Activated CD4-positive, alpha-beta T cell treated with anti-CD3 and anti-CD28 coated beads, Interleukin-2, amount 50 U/mL, for 24 hours (primary cell): ENCODE data around the gene SLC25A10.
A peak's percentile ranks its signal among the peaks of the same experiment; 100 is the strongest.

ENCODE experiments used
- DNase-seq, 2 donors: peaks; one replicate each; pipeline ENCODE4 v3.0.0-alpha.2; 2020; ENCODE audit warnings: low read depth in 1 of 2, low spot score in 1 of 2

The SLC25A10 gene

GRCh38 chr17:81686614-81687013 lies 25.5 kb upstream of the SLC25A10 start:
- DNase-seq: no peak

GRCh38 chr17:81687770-81688541 lies 24.1 kb upstream of the SLC25A10 start:
- no peak for DNase-seq

DNA sequence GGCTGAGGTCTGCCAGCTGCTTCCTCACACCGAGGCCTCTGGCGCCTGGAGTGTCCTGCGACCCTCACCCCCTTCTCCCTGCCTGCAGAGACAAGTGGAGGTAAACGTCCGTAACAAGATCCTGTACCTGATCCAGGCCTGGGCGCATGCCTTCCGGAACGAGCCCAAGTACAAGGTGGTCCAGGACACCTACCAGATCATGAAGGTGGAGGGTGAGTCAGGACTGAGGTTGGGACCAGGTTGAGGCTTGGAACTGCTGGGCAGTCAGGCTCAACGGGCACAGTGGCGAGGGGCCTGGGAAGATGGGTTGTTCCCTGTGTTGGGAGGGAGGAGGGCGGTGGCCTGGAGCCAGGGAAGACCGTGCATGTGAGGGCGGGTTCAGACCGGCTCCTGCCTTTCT lies 23.5 kb upstream of the SLC25A10 start:
- no peak for DNase-seq

GRCh38 chr17:81690066-81690465 lies 22.0 kb upstream of the SLC25A10 start:
- DNase-seq: no peak

DNA sequence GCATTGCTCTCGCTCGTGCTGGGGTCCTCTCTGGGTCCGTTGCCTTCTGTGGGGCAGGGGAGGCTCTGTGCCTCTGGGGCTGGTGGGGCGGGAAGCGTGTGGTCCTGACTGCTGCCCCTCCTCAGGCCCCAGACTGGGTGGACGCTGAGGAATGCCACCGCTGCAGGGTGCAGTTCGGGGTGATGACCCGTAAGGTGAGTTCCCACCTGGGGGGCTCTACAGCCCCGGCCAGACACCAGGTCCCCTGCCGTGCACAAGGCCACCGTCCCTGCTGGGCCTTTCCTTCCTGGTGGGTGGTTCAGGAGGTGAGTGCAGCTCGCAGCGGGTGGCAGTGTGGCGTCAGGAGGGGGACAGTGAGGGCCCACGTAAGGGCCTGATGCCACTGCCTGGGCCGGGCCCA lies 21.5 kb upstream of the SLC25A10 start:
- no peak for DNase-seq

DNA sequence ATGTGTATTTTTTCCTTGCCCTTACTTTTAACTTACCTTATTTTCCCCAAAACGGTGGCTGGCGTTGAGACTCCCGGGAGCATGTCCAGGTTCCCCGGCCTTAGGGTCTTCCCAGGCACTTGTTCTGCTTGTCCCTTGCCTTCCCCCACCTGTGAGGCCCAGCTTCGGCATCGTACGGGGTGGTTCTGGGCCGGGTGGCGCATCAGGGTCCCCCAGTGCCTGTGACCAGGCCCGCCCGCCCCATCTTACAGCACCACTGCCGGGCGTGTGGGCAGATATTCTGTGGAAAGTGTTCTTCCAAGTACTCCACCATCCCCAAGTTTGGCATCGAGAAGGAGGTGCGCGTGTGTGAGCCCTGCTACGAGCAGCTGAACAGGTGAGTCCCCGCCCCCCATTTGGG lies 20.9 kb upstream of the SLC25A10 start:
- DNase-seq: no peak

- no peak for DNase-seq
Observed at GRCh38 chr17:81691608-81692007, 20.5 kb upstream of the SLC25A10 start.

- DNase-seq: no peak
Observed at GRCh38 chr17:81693509-81694210, 18.4 kb upstream of the SLC25A10 start.

- no peak for DNase-seq
Observed at GRCh38 chr17:81694810-81695209, 17.3 kb upstream of the SLC25A10 start.

- no peak for DNase-seq
Observed at GRCh38 chr17:81695211-81695610, 16.9 kb upstream of the SLC25A10 start.

GRCh38 chr17:81695801-81696200 lies 16.3 kb upstream of the SLC25A10 start:
- DNase-seq: no peak

DNA sequence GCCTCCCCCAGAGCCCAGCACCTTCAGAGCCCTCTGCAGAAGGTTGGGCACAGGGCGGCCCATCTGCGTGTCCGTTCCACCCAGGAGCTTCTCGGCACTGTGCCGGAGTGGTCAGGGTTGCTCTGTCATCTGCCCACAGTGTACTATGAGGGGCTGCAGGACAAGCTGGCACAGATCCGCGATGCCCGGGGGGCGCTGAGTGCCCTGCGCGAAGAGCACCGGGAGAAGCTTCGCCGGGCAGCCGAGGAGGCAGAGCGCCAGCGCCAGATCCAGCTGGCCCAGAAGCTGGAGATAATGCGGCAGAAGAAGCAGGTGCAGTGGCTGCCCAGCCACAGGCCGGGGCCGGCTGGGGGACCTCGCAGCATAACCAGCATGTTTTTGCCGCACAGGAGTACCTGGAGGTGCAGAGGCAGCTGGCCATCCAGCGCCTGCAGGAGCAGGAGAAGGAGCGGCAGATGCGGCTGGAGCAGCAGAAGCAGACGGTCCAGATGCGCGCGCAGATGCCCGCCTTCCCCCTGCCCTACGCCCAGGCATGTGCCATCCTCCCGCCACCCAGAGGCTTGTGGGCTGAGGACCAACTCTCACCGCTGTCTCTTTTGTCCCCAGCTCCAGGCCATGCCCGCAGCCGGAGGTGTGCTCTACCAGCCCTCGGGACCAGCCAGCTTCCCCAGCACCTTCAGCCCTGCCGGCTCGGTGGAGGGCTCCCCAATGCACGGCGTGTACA lies 15.7 kb upstream of the SLC25A10 start:
- no peak for DNase-seq

- no peak for DNase-seq
Observed at GRCh38 chr17:81697261-81698044, 14.6 kb upstream of the SLC25A10 start.

GRCh38 chr17:81700353-81701287 lies 11.5 kb upstream of the SLC25A10 start:
- DNase-seq: no peak

DNA sequence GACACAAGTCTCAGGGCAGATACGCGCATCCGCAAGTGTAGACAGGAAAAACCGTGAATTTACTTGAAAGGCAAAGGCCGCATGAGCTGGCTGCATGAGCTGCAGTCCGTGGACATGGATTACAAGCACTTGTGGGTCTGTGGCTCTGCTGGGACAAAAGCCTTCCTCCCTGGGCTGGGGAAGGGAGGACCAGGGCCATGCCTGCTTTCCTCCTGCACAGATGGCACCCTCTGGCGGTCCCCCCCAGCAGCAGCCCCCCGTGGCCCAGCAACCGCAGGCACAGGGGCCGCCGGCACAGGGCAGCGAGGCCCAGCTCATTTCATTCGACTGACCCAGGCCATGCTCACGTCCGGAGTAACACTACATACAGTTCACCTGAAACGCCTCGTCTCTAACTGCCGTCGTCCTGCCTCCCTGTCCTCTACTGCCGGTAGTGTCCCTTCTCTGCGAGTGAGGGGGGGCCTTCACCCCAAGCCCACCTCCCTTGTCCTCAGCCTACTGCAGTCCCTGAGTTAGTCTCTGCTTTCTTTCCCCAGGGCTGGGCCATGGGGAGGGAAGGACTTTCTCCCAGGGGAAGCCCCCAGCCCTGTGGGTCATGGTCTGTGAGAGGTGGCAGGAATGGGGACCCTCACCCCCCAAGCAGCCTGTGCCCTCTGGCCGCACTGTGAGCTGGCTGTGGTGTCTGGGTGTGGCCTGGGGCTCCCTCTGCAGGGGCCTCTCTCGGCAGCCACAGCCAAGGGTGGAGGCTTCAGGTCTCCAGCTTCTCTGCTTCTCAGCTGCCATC lies 10.6 kb upstream of the SLC25A10 start:
- no peak for DNase-seq

GRCh38 chr17:81702934-81703746 lies 8.9 kb upstream of the SLC25A10 start, which contains the start of gene MRPL12:
Gene MRPL12, plus strand, starts transcription at chr17:81703367. Its CDS starts 135 bp downstream, at chr17:81703502.
- DNase-seq: peak; percentile 72 to 82

DNA sequence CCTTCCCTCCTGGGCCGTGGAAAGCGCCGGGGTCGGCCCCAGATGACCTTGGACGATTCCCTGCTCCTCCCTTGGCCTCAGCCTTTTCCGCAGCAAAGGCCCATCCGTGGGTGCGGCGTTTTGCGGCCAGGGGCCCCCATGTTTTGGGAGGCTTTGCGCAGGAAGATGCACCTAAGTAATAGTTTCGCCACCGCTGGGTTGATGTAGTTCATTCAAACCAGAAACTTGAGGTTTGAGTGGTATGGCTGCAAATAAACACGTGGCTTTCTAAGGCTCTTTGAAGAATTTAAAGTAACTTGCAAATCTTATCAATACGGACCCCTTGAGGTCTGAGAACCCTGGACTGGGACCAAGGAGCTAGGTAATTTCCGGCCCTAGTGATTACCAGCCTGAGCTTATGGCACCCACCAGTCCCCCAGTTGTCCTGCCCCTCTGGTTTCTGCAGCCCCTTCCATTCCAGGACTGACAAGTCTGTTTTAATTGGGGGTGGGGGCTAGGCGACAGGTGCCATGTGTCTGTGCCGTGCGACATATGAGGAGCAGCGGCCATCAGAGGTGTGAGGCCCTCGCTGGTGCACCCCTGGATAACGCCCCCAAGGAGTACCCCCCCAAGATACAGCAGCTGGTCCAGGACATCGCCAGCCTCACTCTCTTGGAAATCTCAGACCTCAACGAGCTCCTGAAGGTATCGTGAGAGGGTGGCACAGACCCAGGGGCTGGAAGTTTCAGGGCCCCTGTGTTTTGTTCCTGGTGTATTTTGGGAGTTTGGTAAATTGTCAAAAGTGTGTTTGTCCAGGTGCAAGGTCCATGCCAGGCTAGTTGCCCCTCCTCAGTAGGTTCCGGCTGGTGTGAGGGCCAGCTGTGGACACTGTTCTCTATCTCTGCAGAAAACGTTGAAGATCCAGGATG lies 8.1 kb upstream of the SLC25A10 start:
- no peak for DNase-seq
